Naive B cell (primary cell): Measurements from ENCODE around the gene TTLL11. TPM values are rescaled to one million over a fixed set of nuclear protein-coding genes. Genes with fewer than 3 reads are reported as not detected.

Experiments used
- ATAC-seq, 2 donors: fragments of 150-1000 bp; cut with Tn5 transposase; 2 replicates each; pipeline ENCODE4 v1.10.0; 2021; ENCODE audit warnings: low read depth in 2 of 2, mild to moderate bottlenecking in 2 of 2, moderate library complexity in 2 of 2
- DNase-seq: peaks from one replicate; pipeline ENCODE4 v3.0.0; 2022
- H3K27ac Mint-ChIP-seq, 6 donors: one replicate each; pipeline ENCODE4 v1.8.0; 2020 to 2022; ENCODE audit warnings: mild to moderate bottlenecking in 6 of 6, mixed read lengths in 6 of 6, moderate library complexity in 5 of 6, inconsistent platforms in 2 of 6
- H3K27me3 Mint-ChIP-seq, 3 donors: one replicate each; pipeline ENCODE4 v1.8.0; 2021 to 2022; ENCODE audit warnings: mixed read lengths in 3 of 3, mild to moderate bottlenecking in 1 of 3
- H3K36me3 Mint-ChIP-seq, 2 donors: one replicate each; pipeline ENCODE4 v1.8.0; 2020 to 2022; ENCODE audit warnings: mixed read lengths in 2 of 2, inconsistent platforms in 1 of 2, mild to moderate bottlenecking in 1 of 2
- H3K4me1 Mint-ChIP-seq, 3 donors: one replicate each; pipeline ENCODE4 v1.8.0; 2020 to 2022; ENCODE audit warnings: mixed read lengths in 3 of 3, inconsistent platforms in 1 of 3, mild to moderate bottlenecking in 1 of 3, moderate library complexity in 1 of 3
- H3K4me3 Mint-ChIP-seq, 8 donors: one replicate each; pipeline ENCODE4 v1.8.0; 2020 to 2022; ENCODE audit warnings: mild to moderate bottlenecking in 8 of 8, mixed read lengths in 8 of 8, moderate library complexity in 8 of 8, inconsistent platforms in 2 of 8
- H3K9me3 Mint-ChIP-seq, 7 donors: one replicate each; pipeline ENCODE4 v1.8.0; 2020 to 2022; ENCODE audit warnings: mixed read lengths in 7 of 7, mild to moderate bottlenecking in 5 of 7, inconsistent platforms in 2 of 7, moderate library complexity in 1 of 7
- polyA plus RNA-seq, 6 donors: library from polyadenylated mRNA; unstranded; fragments of 300-500 nt; fragmentation: Illumina TruSeq; gene quantifications; one replicate each; pipeline ENCODE4 v1.2.3, GENCODE V29; 2021; ENCODE audit warnings: low read depth in 6 of 6

TTLL11 gene
- polyA plus RNA-seq, 6 donors from 2014 or later, result 3.3 to 10.9 (median 5.1) TPM

GRCh38 chr9:121876658-121877271 is 216.3 kb downstream of the TTLL11 start:
- H3K4me1 Mint-ChIP-seq, result no peaks in the 10 kb centered on the region
- H3K27me3 Mint-ChIP-seq, result no peaks in the 10 kb centered on the region
- no peak overlapping the region for H3K4me3 Mint-ChIP-seq
- H3K9me3 Mint-ChIP-seq, result no peaks in the 10 kb centered on the region
- ATAC-seq, result no peak
- H3K27ac Mint-ChIP-seq, result no peak overlapping the region
- DNase-seq, result no peak
- no peaks in the 10 kb centered on the region for H3K36me3 Mint-ChIP-seq

DNA sequence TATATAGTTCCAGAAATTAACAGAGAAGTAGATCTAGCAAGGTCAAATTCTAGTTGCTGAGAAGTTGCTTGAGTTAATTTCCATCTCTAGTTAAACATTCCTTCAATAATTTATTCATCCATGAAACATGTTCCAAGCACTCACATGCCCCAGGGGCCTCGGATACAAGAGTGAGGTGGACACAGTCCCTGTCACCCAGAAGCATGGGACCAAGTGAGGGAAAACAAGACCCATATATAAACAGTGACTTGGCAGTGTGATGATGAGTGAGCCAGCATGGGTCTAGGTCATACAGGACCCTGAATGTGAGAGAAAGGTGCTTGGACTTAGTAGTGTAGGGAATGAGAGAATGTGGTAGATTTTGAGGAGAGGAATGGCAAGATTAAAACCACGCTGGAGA is 216.9 kb downstream of the TTLL11 start:
- Mint-ChIP-seq H3K36me3 (no peaks in the 10 kb centered on the region), H3K4me1 (no peaks in the 10 kb centered on the region), H3K27me3 (no peaks in the 10 kb centered on the region), H3K27ac (no peak overlapping the region), H3K9me3 (no peaks in the 10 kb centered on the region), H3K4me3 (no peak overlapping the region)
- DNase-seq (no peak), ATAC-seq (no peak)

- H3K27me3 Mint-ChIP-seq, result no peaks in the 10 kb centered on the region
- no peaks in the 10 kb centered on the region for H3K36me3 Mint-ChIP-seq
- ATAC-seq (no peak), DNase-seq (no peak)
- H3K27ac Mint-ChIP-seq, result no peak overlapping the region
- no peak overlapping the region for H3K4me3 Mint-ChIP-seq
- H3K4me1 Mint-ChIP-seq, result no peaks in the 10 kb centered on the region
- no peaks in the 10 kb centered on the region for H3K9me3 Mint-ChIP-seq
Measured at GRCh38 chr9:121874524-121874923, 218.6 kb downstream of the TTLL11 start.

GRCh38 chr9:121871431-121872025 is 221.6 kb downstream of the TTLL11 start:
- ATAC-seq (no peak), DNase-seq (no peak)
- Mint-ChIP-seq H3K4me1 (no peaks in the 10 kb centered on the region), H3K36me3 (peaks cover 0 to 8% of the 10 kb centered on the region in 2 donors), H3K9me3 (no peaks in the 10 kb centered on the region), H3K27me3 (no peaks in the 10 kb centered on the region), H3K27ac (peak overlapping the region in 1 of 6 donors; percentile 69), H3K4me3 (peak overlapping the region in 1 of 8 donors; percentile 16)

- Mint-ChIP-seq H3K27ac (no peak overlapping the region), H3K4me1 (no peaks in the 10 kb centered on the region), H3K36me3 (peaks cover 0 to 8% of the 10 kb centered on the region in 2 donors), H3K9me3 (no peaks in the 10 kb centered on the region), H3K4me3 (no peak overlapping the region), H3K27me3 (no peaks in the 10 kb centered on the region)
- no peak for DNase-seq
- ATAC-seq, result no peak
Measured at GRCh38 chr9:121870271-121870670, 222.8 kb downstream of the TTLL11 start.

GRCh38 chr9:121868626-121869025 is 224.5 kb downstream of the TTLL11 start:
- Mint-ChIP-seq H3K36me3 (peaks cover 0 to 8% of the 10 kb centered on the region in 2 donors), H3K4me1 (no peaks in the 10 kb centered on the region), H3K9me3 (no peaks in the 10 kb centered on the region), H3K27me3 (no peaks in the 10 kb centered on the region), H3K4me3 (no peak overlapping the region), H3K27ac (no peak overlapping the region)
- no peak for ATAC-seq
- no peak for DNase-seq

- no peaks in the 10 kb centered on the region for H3K9me3 Mint-ChIP-seq
- no peaks in the 10 kb centered on the region for H3K4me1 Mint-ChIP-seq
- H3K4me3 Mint-ChIP-seq, result no peak overlapping the region
- no peaks in the 10 kb centered on the region for H3K27me3 Mint-ChIP-seq
- no peak overlapping the region for H3K27ac Mint-ChIP-seq
- peaks cover 0 to 8% of the 10 kb centered on the region in 2 donors for H3K36me3 Mint-ChIP-seq
- DNase-seq (no peak), ATAC-seq (no peak)
Measured at GRCh38 chr9:121866927-121867326, 226.2 kb downstream of the TTLL11 start.

DNA sequence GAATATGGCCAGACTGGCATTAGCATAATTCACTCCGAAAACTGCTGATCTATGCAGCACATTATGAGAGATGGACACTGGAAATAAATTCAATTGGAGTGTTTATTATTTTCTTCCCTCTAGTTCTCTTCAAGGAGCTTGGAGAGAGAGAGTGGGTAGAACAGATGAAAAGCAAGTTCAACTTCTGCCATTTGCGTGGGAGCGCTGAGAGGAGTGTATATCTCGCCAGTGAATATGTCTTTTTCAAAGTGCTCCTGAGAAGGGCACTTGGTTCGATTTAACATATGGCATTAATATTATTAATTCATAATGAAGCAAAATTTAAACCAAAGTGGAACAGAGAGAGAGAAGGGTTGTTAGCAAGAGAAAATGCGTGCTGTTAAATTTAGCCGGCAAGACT is 227.2 kb downstream of the TTLL11 start:
- H3K9me3 Mint-ChIP-seq, result no peaks in the 10 kb centered on the region
- ATAC-seq (no peak), DNase-seq (no peak)
- peaks cover 0 to 8% of the 10 kb centered on the region in 2 donors for H3K36me3 Mint-ChIP-seq
- H3K4me1 Mint-ChIP-seq, result no peaks in the 10 kb centered on the region
- no peaks in the 10 kb centered on the region for H3K27me3 Mint-ChIP-seq
- H3K27ac Mint-ChIP-seq, result no peak overlapping the region
- no peak overlapping the region for H3K4me3 Mint-ChIP-seq

GRCh38 chr9:121865060-121865459 is 228.0 kb downstream of the TTLL11 start:
- H3K9me3 Mint-ChIP-seq, result no peaks in the 10 kb centered on the region
- H3K4me1 Mint-ChIP-seq, result no peaks in the 10 kb centered on the region
- peaks cover 0 to 8% of the 10 kb centered on the region in 2 donors for H3K36me3 Mint-ChIP-seq
- no peak overlapping the region for H3K4me3 Mint-ChIP-seq
- H3K27ac Mint-ChIP-seq, result no peak overlapping the region
- no peaks in the 10 kb centered on the region for H3K27me3 Mint-ChIP-seq
- DNase-seq, result no peak
- no peak for ATAC-seq

DNA sequence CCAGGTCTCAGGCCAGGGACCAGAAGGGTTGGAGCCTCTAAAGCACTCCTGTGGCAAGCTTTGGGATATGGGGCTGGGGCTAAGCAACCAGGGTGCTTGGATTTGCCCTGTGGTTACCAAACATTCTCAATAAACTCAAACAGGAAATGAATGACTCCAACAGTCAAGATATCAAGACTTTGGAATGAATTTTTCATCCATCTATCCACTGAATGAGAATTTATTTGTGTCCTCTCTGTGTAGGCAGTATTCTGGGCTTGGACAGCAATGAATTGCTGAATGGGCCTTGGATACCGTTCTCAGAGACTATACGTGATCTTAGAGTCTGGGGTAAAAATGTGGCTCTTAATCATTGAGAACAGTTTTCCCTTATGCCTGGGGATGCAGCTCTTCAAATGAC is 229.2 kb downstream of the TTLL11 start:
- no peak for DNase-seq
- no peak overlapping the region for H3K4me3 Mint-ChIP-seq
- ATAC-seq, result no peak
- H3K9me3 Mint-ChIP-seq, result no peaks in the 10 kb centered on the region
- H3K36me3 Mint-ChIP-seq, result peaks cover 0 to 8% of the 10 kb centered on the region in 2 donors
- H3K27me3 Mint-ChIP-seq, result peaks cover 0 to 6% (median 0%) of the 10 kb centered on the region in 3 donors
- peaks cover 0 to 3% (median 0%) of the 10 kb centered on the region in 3 donors for H3K4me1 Mint-ChIP-seq
- no peak overlapping the region for H3K27ac Mint-ChIP-seq

- no peak overlapping the region for H3K27ac Mint-ChIP-seq
- H3K9me3 Mint-ChIP-seq, result no peaks in the 10 kb centered on the region
- peaks cover 0 to 6% (median 0%) of the 10 kb centered on the region in 3 donors for H3K27me3 Mint-ChIP-seq
- no peaks in the 10 kb centered on the region for H3K36me3 Mint-ChIP-seq
- no peak overlapping the region for H3K4me3 Mint-ChIP-seq
- ATAC-seq (no peak), DNase-seq (no peak)
- H3K4me1 Mint-ChIP-seq, result peaks cover 0 to 6% (median 0%) of the 10 kb centered on the region in 3 donors
Measured at GRCh38 chr9:121862371-121863332, 230.5 kb downstream of the TTLL11 start.

GRCh38 chr9:121861501-121862180 is 231.5 kb downstream of the TTLL11 start:
- ATAC-seq, result no peak
- H3K27ac Mint-ChIP-seq, result peak overlapping the region in 1 of 6 donors; percentile 78
- no peak overlapping the region for H3K4me3 Mint-ChIP-seq
- no peaks in the 10 kb centered on the region for H3K36me3 Mint-ChIP-seq
- no peaks in the 10 kb centered on the region for H3K9me3 Mint-ChIP-seq
- H3K27me3 Mint-ChIP-seq, result peaks cover 0 to 6% (median 0%) of the 10 kb centered on the region in 3 donors
- H3K4me1 Mint-ChIP-seq, result peaks cover 0 to 6% (median 0%) of the 10 kb centered on the region in 3 donors
- no peak for DNase-seq

DNA sequence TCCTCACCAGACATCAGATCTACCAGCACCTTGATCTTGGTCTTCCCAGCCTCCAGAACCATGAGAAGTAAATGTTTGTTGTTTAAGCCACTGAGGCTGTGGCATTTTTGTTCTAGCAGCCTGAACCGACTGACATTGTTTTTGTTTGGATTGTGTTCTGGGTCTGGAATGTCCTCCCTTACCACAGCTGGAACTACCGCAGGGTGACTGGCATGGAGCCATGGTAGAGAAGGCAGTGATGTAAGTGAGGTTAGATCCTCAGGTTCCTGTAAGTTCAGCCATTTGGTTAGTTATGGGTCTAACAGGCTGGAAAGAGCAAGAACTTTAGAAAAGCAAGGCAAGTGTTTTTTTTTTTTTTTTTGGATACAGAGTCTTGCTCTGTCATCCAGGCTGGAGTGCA is 232.4 kb downstream of the TTLL11 start:
- Mint-ChIP-seq H3K4me1 (peaks cover 0 to 6% (median 0%) of the 10 kb centered on the region in 3 donors), H3K4me3 (no peak overlapping the region), H3K27ac (no peak overlapping the region), H3K9me3 (no peaks in the 10 kb centered on the region), H3K27me3 (peaks cover 0 to 6% (median 0%) of the 10 kb centered on the region in 3 donors), H3K36me3 (no peaks in the 10 kb centered on the region)
- DNase-seq, result no peak
- no peak for ATAC-seq
